ENCODE data around the gene PCDHA6.
"Not testable (repeated sequence)": the region's sequence is repeated elsewhere in the genome, so short reads cannot be mapped to it uniquely, and the experiment has no call there.

The PCDHA6 gene

GRCh38 chr5:140808889-140809291, 18.9 kb upstream of the PCDHA6 start:
- in situ Hi-C loops (cut with MboI; ENCODE audit: low sequenced_read_pairs), result no loop called here

- in situ Hi-C loops (cut with MboI; ENCODE audit: low sequenced_read_pairs), result no loop called here
These were observed 6.1 kb upstream of the PCDHA6 start, which contains the start of gene PCDHA5 for GRCh38 chr5:140821375-140822280. PCDHA5 (plus strand) TSS chr5:140821613.

GRCh38 chr5:140822281-140822629, 5.5 kb upstream of the PCDHA6 start:
- in situ Hi-C loops (cut with MboI; ENCODE audit: low sequenced_read_pairs), result no loop called here

DNA sequence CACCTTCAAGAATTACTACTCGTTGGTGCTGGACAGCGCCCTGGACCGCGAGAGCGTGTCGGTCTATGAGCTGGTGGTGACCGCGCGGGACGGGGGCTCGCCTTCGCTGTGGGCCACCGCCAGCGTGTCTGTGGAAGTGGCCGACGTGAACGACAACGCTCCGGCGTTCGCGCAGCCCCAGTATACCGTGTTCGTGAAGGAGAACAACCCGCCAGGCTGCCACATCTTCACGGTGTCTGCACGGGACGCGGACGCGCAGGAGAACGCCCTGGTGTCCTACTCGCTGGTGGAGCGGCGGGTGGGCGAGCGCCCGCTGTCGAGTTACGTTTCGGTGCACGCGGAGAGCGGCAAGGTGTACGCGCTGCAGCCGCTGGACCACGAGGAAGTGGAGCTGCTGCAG, 4.8 kb upstream of the PCDHA6 start:
- in situ Hi-C loops (cut with MboI; ENCODE audit: low sequenced_read_pairs), result not testable (repeated sequence)

DNA sequence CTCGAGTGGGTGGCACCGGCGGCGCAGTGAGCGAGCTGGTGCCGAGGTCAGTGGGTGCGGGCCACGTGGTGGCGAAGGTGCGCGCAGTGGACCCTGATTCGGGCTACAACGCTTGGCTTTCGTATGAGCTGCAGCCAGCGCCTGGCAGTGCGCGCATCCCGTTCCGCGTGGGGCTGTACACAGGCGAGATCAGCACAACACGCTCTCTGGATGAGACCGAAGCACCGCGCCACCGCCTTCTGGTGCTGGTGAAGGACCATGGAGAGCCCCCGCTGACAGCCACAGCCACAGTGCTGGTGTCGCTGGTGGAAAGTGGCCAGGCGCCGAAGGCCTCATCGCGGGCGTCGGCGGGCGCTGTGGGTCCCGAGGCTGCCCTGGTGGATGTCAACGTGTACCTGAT, 4.3 kb upstream of the PCDHA6 start:
- in situ Hi-C loops (cut with MboI; ENCODE audit: low sequenced_read_pairs), result no loop called here

GRCh38 chr5:140828362-140828737, 590 bp downstream of the PCDHA6 start:
- in situ Hi-C loops (cut with MboI; ENCODE audit: low sequenced_read_pairs), result no loop called here

DNA sequence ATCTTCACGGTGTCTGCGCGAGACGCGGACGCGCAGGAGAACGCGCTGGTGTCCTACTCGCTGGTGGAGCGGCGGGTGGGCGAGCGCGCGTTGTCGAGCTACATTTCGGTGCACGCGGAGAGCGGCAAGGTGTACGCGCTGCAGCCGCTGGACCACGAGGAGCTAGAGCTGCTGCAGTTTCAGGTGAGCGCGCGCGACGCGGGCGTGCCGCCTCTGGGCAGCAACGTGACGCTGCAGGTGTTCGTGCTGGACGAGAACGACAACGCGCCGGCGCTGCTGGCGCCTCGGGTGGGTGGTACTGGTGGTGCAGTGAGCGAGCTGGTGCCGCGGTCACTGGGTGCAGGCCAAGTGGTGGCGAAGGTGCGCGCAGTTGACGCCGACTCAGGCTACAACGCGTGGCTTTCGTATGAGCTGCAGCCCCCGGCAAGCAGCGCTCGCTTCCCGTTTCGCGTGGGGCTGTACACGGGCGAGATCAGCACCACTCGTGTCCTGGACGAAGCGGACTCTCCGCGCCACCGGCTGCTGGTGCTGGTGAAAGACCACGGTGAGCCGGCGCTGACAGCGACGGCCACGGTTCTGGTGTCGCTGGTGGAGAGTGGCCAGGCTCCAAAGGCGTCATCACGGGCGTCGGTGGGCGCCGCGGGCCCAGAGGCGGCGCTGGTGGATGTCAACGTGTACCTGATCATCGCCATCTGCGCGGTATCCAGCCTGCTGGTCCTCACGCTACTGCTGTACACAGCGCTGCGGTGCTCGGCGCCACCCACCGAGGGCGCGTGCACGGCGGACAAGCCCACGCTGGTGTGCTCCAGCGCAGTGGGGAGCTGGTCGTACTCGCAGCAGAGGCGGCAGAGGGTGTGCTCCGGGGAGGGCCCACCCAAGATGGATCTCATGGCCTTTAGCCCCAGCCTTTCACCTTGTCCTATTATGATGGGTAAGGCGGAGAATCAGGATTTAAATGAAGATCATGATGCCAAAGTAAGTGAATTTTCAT, 2.0 kb downstream of the PCDHA6 start:
- in situ Hi-C loops (cut with MboI; ENCODE audit: low sequenced_read_pairs), result not testable (repeated sequence)

DNA sequence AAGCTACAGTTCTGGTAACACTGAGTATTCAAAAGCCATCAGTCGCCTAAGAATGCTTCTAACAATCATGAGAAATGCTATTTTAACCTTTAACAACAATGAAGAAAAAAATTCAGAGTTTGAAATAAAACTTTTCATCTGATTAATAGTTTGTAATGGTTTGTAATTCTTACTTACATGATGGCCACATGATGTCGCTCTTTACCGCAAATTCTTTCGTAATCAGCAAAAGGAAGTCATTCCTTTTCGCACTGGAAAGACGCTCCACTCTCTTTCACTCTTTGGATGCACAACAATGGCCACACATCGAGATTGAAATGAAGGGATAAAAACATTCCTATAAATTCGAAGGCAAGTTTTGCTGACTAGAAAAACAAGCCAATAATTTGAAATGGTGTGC, 6.2 kb downstream of the PCDHA6 start, which contains the start of gene PCDHA7:
TSS of gene PCDHA7 (plus strand) at position 277 of the 400 bp plus-strand sequence. CDS start at position 392, 115 bp downstream.
- in situ Hi-C loops (cut with MboI; ENCODE audit: low sequenced_read_pairs), result no loop called here

DNA sequence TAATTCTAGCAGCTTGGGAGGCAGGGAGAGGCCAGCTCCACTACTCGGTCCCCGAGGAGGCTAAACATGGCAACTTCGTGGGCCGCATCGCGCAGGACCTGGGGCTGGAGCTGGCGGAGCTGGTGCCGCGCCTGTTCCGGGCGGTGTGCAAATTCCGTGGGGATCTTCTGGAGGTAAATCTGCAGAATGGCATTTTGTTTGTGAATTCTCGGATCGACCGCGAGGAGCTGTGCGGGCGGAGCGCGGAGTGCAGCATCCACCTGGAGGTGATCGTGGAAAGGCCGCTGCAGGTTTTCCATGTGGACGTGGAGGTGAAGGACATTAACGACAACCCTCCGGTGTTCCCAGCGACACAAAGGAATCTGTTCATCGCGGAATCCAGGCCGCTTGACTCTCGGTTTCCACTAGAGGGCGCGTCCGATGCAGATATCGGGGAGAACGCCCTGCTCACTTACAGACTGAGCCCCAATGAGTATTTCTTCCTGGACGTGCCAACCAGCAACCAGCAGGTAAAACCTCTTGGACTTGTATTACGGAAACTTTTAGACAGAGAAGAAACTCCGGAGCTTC, 6.8 kb downstream of the PCDHA6 start:
- in situ Hi-C loops (cut with MboI; ENCODE audit: low sequenced_read_pairs), result not testable (repeated sequence)

DNA sequence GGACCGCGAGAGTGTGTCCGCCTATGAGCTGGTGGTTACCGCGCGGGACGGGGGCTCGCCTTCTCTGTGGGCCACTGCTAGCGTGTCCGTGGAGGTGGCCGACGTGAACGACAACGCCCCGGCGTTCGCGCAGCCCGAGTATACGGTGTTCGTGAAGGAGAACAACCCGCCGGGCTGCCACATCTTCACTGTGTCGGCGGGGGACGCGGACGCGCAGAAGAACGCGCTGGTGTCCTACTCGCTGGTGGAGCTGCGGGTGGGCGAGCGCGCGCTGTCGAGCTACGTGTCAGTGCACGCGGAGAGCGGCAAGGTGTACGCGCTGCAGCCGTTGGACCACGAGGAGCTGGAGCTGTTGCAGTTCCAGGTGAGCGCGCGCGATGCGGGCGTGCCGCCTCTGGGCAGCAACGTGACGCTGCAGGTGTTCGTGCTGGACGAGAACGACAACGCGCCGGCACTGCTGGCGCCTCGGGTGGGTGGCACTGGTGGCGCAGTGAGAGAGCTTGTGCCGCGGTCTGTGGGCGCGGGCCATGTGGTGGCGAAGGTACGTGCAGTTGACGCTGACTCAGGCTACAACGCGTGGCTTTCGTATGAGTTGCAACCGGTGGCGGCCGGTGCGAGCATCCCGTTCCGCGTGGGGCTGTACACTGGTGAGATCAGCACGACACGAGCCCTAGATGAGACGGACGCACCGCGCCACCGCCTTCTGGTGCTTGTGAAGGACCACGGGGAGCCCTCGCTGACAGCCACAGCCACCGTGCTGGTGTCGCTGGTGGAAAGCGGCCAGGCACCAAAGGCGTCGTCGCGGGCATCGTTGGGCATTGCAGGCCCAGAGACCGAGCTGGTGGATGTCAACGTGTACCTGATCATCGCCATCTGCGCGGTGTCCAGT, 8.1 kb downstream of the PCDHA6 start:
- in situ Hi-C loops (cut with MboI; ENCODE audit: low sequenced_read_pairs), result no loop called here

- in situ Hi-C loops (cut with MboI; ENCODE audit: low sequenced_read_pairs), result no loop called here
These were observed 13.5 kb downstream of the PCDHA6 start, which contains the start of gene PCDHA8 for GRCh38 chr5:140840978-140841962. PCDHA8 (plus strand) TSS chr5:140841187; CDS start chr5:140841322, 135 bp downstream.

DNA sequence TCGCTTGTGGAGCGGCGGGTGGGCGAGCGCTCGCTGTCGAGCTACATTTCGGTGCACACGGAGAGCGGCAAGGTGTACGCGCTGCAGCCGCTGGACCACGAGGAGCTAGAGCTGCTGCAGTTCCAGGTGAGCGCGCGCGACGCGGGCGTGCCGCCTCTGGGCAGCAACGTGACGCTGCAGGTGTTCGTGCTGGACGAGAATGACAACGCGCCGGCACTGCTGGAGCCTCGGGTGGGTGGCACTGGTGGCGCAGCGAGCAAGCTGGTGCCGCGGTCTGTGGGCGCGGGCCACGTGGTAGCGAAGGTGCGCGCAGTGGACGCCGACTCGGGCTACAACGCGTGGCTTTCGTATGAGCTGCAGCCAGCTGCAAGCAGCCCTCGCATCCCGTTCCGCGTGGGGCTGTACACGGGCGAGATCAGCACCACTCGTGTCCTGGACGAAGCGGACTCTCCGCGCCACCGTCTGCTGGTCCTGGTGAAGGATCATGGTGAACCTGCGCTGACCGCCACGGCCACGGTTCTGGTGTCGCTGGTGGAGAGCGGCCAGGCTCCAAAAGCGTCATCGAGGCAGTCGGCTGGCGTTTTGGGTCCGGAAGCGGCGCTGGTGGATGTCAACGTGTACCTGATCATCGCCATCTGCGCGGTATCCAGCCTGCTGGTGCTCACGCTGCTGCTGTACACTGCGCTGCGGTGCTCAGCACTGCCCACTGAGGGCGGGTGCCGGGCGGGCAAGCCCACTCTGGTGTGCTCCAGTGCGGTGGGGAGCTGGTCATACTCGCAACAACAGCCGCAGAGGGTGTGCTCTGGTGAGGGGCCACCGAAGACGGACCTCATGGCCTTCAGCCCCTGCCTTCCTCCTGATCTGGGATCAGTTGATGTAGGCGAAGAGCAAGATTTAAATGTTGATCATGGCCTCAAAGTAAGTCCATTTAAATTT, 15.3 kb downstream of the PCDHA6 start:
- in situ Hi-C loops (cut with MboI; ENCODE audit: low sequenced_read_pairs), result no loop called here

GRCh38 chr5:140848139-140849102, 20.7 kb downstream of the PCDHA6 start, which contains the start of gene PCDHA9:
PCDHA9 (plus strand) TSS chr5:140848382; CDS start chr5:140848496, 114 bp downstream.
- in situ Hi-C loops (cut with MboI; ENCODE audit: low sequenced_read_pairs), result not testable (repeated sequence)

DNA sequence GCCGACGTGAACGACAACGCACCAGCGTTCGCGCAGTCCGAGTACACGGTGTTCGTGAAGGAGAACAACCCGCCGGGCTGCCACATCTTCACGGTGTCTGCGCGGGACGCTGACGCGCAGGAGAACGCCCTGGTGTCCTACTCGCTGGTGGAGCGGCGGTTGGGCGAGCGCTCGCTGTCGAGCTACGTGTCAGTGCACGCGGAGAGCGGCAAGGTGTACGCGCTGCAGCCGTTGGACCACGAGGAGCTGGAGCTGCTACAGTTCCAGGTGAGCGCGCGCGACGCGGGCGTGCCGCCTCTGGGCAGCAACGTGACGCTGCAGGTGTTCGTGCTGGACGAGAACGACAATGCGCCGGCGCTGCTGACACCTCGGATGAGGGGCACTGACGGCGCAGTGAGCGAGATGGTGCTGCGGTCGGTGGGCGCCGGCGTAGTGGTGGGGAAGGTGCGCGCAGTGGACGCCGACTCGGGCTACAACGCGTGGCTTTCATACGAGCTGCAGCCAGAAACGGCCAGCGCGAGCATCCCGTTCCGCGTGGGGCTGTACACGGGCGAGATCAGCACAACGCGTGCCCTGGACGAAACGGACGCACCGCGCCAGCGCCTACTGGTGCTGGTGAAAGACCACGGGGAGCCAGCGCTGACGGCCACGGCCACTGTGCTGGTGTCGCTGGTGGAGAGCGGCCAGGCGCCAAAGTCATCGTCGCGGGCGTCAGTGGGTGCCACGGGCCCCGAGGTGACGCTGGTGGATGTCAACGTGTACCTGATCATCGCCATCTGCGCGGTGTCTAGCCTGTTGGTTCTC, 22.3 kb downstream of the PCDHA6 start:
- in situ Hi-C loops (cut with MboI; ENCODE audit: low sequenced_read_pairs), result not testable (repeated sequence)

- in situ Hi-C loops (cut with MboI; ENCODE audit: low sequenced_read_pairs), result no loop called here
These were observed 28.3 kb downstream of the PCDHA6 start, which contains the start of gene PCDHA10 for GRCh38 chr5:140855772-140856674. PCDHA10 (plus strand) TSS chr5:140855897; CDS start chr5:140856049, 152 bp downstream.

Data from HL-60/S4 (cell line).